ENCODE results near the gene RAB6A.

Gene RAB6A

DNA sequence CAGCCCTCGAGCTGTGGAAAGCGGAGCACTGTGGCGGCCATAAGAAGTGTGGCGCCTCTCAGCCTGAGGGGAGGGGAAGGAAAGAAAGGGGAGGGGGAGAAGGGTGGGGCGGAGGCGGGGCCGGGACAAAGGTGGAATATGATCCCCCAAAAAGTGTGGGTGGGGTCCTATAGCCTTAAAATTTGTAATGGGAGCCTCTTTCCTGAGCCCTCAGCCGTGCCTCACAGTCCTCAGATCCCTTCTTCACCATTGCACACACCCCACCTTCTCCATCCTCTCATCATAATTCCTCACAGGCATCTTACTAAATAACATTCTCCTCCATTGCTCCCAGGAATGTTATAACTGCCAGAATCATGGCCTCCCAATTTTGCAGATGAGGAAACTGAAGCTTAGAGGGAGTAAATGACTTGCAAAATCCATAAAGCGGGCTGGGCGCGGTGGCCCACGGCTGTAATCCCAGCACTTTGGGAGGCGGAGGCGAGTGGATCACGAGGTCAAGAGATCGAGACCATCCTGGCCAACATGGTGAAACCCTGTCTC lies 600 bp upstream of the RAB6A start:
- TF ChIP-seq, protein P1, sequence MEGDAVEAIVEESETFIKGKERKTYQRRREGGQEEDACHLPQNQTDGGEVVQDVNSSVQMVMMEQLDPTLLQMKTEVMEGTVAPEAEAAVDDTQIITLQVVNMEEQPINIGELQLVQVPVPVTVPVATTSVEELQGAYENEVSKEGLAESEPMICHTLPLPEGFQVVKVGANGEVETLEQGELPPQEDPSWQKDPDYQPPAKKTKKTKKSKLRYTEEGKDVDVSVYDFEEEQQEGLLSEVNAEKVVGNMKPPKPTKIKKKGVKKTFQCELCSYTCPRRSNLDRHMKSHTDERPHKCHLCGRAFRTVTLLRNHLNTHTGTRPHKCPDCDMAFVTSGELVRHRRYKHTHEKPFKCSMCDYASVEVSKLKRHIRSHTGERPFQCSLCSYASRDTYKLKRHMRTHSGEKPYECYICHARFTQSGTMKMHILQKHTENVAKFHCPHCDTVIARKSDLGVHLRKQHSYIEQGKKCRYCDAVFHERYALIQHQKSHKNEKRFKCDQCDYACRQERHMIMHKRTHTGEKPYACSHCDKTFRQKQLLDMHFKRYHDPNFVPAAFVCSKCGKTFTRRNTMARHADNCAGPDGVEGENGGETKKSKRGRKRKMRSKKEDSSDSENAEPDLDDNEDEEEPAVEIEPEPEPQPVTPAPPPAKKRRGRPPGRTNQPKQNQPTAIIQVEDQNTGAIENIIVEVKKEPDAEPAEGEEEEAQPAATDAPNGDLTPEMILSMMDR (IDR thresholded peaks at IDR 0.05; ENCODE audit: insufficient read depth, low read depth, low read length, missing control alignments), result no peak
- H3K4me3 ChIP-seq (ENCODE audit: low read length), result peak overlapping the region; percentile 37
- DNase-seq (ENCODE audit: low read depth), result peak; percentile 18

- no peak for DNase-seq (ENCODE audit: low read depth)
Measured at GRCh38 chr11:73760135-73760678, 667 bp downstream of the RAB6A start.

GRCh38 chr11:73759610-73760134 lies 1.2 kb downstream of the RAB6A start:
- TF ChIP-seq, protein P1 (IDR thresholded peaks at IDR 0.05; ENCODE audit: insufficient read depth, low read depth, low read length, missing control alignments), result no peak
- peak overlapping the region; percentile 83 for H3K4me3 ChIP-seq (ENCODE audit: low read length)
- DNase-seq (ENCODE audit: low read depth), result no peak

More at GRCh38 chr11:73760135-73760678, 667 bp downstream of the RAB6A start:
- H3K4me3 ChIP-seq (ENCODE audit: low read length), result peak overlapping the region; percentile 83
- TF ChIP-seq, protein P1 (IDR thresholded peaks at IDR 0.05; ENCODE audit: insufficient read depth, low read depth, low read length, missing control alignments), result no peak

DNA sequence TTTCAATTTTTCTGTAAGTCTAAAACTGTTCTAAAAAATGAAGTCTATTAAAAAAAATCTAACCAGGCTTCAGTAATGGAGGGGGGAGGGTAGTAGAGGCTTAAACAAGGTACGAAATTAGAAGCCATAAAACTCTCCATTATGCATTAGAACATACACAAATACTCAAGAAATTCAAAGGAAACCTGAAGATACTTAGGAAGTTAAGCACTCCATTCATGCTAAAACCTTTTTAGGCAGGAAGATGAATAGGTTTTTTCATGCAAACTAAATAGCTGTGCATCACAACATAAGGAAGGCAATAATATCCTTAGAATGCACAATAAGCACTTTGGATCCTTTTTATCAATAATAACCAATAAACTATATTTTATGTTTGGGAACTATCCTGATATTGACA lies 2.4 kb downstream of the RAB6A start:
- peak overlapping the region; percentile 83 for H3K4me3 ChIP-seq (ENCODE audit: low read length)
- TF ChIP-seq, protein P1 (IDR thresholded peaks at IDR 0.05; ENCODE audit: insufficient read depth, low read depth, low read length, missing control alignments), result no peak
- DNase-seq (ENCODE audit: low read depth), result no peak

GRCh38 chr11:73757598-73757997 lies 3.3 kb downstream of the RAB6A start:
- peak; percentile 87 for DNase-seq (ENCODE audit: low read depth)
- TF ChIP-seq, protein P1 (IDR thresholded peaks at IDR 0.05; ENCODE audit: insufficient read depth, low read depth, low read length, missing control alignments), result no peak
- peak overlapping the region; percentile 83 for H3K4me3 ChIP-seq (ENCODE audit: low read length)

DNA sequence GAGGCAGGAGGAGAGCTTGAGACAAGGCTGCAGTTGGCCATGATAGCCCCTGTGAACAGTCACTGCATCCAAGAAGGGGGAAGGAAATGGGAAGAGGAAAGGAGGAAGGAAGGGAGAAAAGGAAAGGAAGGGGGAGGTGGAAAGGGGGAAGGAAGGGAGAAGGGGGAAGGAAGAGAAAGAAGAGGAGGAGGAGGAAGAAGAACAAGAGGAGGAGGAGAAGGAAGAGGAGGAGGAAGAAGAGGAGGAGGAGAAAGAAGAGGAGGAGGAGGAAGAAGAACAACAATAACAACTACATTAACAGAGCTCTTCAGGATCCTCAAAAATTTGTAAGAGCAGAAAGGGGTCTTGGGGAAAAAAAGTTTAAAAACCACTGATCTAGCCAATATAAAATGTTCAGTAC lies 5.2 kb downstream of the RAB6A start:
- no peak for DNase-seq (ENCODE audit: low read depth)
- no peak overlapping the region for H3K4me3 ChIP-seq (ENCODE audit: low read length)
- TF ChIP-seq, protein P1 (IDR thresholded peaks at IDR 0.05; ENCODE audit: insufficient read depth, low read depth, low read length, missing control alignments), result no peak

GRCh38 chr11:73753938-73754337 lies 6.9 kb downstream of the RAB6A start:
- no peak overlapping the region for H3K4me3 ChIP-seq (ENCODE audit: low read length)
- TF ChIP-seq, protein P1 (IDR thresholded peaks at IDR 0.05; ENCODE audit: insufficient read depth, low read depth, low read length, missing control alignments), result no peak

More at GRCh38 chr11:73753938-73754337, 6.9 kb downstream of the RAB6A start:
- DNase-seq (ENCODE audit: low read depth), result no peak

Measured in epithelial cell of esophagus (primary cell).